Small intestine (tissue), 7 donors: ENCODE results near the gene DYNC1LI2. TPM values are rescaled to one million over a fixed set of nuclear protein-coding genes. Genes with fewer than 3 reads are reported as not detected.
A peak's percentile ranks its signal among the peaks of the same experiment; 100 is the strongest.

Experiments
- DNase-seq, 2 donors: peaks; one replicate each; pipeline versions ENCODE4 v3.0.0 to v3.0.0-alpha.2; 2013
- FAIRE-seq: peaks from 2 replicates; lab custom pipeline; 2012; peaks lifted over from hg19 to GRCh38; lab: Jason Lieb, UNC
- H3K27ac ChIP-seq, 3 donors: one replicate each; pipeline ENCODE4 v1.5.1; 2013; ENCODE audit warnings: low read length in 2 of 3, mild to moderate bottlenecking in 2 of 3, control low read depth in 1 of 3, inconsistent platforms in 1 of 3, low read depth in 1 of 3, moderate library complexity in 1 of 3
- H3K27me3 ChIP-seq, 3 donors: one replicate each; pipeline ENCODE4 v1.6.1; 2013; ENCODE audit warnings: low read length in 3 of 3, inconsistent platforms in 1 of 3; ENCODE audit not compliant: control insufficient read depth in 3 of 3, insufficient read depth in 3 of 3
- H3K36me3 ChIP-seq, 3 donors: one replicate each; pipeline ENCODE4 v1.6.1; 2013; ENCODE audit warnings: low read length in 3 of 3, inconsistent platforms in 1 of 3, low read depth in 1 of 3, mild to moderate bottlenecking in 1 of 3, moderate library complexity in 1 of 3; ENCODE audit not compliant: control insufficient read depth in 3 of 3, insufficient read depth in 2 of 3
- H3K4me1 ChIP-seq, 3 donors: one replicate each; pipeline ENCODE4 v1.6.1; 2013; ENCODE audit warnings: low read length in 2 of 3, inconsistent platforms in 1 of 3, low read depth in 1 of 3, mild to moderate bottlenecking in 1 of 3, moderate library complexity in 1 of 3; ENCODE audit not compliant: control insufficient read depth in 3 of 3, insufficient read depth in 2 of 3
- H3K4me3 ChIP-seq, 3 donors: one replicate each; pipeline ENCODE4 v1.5.1; 2013; ENCODE audit warnings: low read length in 3 of 3, control low read depth in 1 of 3, inconsistent platforms in 1 of 3, low read depth in 1 of 3, mild to moderate bottlenecking in 1 of 3, moderate library complexity in 1 of 3
- H3K9me3 ChIP-seq, 2 donors: one replicate each; pipeline ENCODE4 v1.6.1; 2013; ENCODE audit warnings: low read depth in 1 of 2, low read length in 1 of 2; ENCODE audit not compliant: control insufficient read depth in 2 of 2, insufficient read depth in 1 of 2
- WGBS, 3 donors: extraction: QIAGEN DNeasy Blood & Tissue Kit; methylation state at CpG; one replicate each; pipeline ENCODE4 v1.1.7; 2013; 5-methylcytosine and 5-hydroxymethylcytosine counted together
- polyA plus RNA-seq, 4 donors: library from polyadenylated mRNA; stranded (reverse) in 3 of 4; unstranded in 1 of 4; fragments of 200-250 nt in 3 of 4; fragments of 120-200 nt in 1 of 4; gene quantifications; one replicate each; pipeline versions ENCODE4 v1.2.1 to v1.2.3, GENCODE V29; 2013
- donor health status: healthy with polysubstance abuse.
- donor health status: control.
- donor health status: control.
- donor health status: Bipolar disorder and iron deficiency.
- donor health status: healthy.

Gene DYNC1LI2
- polyA plus RNA-seq, 4 donors, result 37.8 to 92.9 (median 62.6) TPM

DNA sequence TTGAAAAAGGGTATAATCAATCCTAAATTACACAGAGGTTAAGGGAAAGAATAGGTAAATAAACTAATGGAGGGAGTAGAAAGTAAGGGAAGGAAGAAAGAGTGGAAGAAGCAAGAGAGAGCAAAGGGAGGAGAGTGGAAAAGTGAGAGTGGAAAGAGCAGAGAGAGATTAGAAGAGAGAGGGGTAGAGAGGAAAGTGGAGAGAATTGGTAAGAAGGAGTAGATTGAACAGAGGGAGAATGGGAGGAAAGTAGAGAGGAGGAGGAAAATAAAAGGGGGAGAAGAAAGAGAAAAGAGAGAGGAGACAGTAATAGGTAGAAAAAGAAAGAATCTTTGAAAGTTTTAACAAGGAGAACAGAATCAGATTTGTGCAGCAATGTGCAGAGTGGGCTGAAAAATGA lies 25.0 kb upstream of the DYNC1LI2 start:
- FAIRE-seq (no peak), DNase-seq (no peak)
- H3K27me3 ChIP-seq, result no peaks in the 10 kb centered on the region
- no peak overlapping the region for H3K4me3 ChIP-seq
- H3K36me3 ChIP-seq, result no peaks in the 10 kb centered on the region
- H3K27ac ChIP-seq, result no peak overlapping the region
- H3K4me1 ChIP-seq, result no peaks in the 10 kb centered on the region
- no peaks in the 10 kb centered on the region for H3K9me3 ChIP-seq

DNA sequence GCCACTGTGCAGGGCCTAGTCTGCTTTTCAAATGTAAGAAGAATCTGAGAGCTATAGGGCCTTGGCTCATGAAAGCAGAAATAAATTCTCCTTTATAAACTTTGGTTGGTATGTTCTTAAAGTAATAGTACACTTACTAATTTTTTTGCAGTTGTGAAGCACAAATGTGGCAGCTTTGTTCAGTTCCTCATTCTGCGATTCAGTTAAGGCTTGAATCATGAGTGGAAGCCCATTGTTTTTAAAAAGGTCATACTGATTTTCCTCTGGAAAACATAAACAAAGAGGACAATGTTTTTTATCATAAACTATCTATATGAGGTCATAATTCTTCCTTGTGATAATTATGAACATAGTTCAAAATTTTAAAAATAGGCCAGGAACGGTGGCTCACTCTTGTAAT lies 23.6 kb upstream of the DYNC1LI2 start:
- H3K36me3 ChIP-seq, result no peaks in the 10 kb centered on the region
- H3K4me1 ChIP-seq, result no peaks in the 10 kb centered on the region
- 60 to 74% (median 68%) methylated on average over 2 of the region's 2 CpGs for WGBS, 3 donors
- DNase-seq (no peak), FAIRE-seq (no peak)
- no peaks in the 10 kb centered on the region for H3K9me3 ChIP-seq
- H3K27ac ChIP-seq, result no peak overlapping the region
- H3K4me3 ChIP-seq, result no peak overlapping the region
- no peaks in the 10 kb centered on the region for H3K27me3 ChIP-seq

DNA sequence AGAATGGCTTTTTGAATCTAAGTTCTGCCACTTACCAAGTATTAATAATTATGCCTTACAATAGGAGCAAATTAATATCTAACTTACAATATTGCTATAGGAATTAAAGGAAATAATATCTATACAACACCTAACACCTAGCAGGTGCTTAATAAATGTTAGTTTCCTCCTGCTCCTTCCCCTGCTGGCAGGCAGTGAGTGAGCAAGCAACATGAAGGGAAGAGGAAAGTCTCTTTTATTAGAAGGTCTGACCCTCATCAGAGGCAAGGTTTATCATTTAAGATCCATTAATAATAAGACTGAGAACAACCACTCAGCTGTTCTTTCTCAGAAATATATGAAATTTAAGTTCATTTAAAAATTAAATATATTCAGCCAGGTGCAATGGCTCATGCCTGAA lies 6.7 kb upstream of the DYNC1LI2 start:
- Histone ChIP-seq H3K27me3 (no peaks in the 10 kb centered on the region), H3K4me1 (no peaks in the 10 kb centered on the region), H3K27ac (no peak overlapping the region), H3K36me3 (no peaks in the 10 kb centered on the region), H3K9me3 (no peaks in the 10 kb centered on the region), H3K4me3 (no peak overlapping the region)
- FAIRE-seq, result no peak
- no peak for DNase-seq

DNA sequence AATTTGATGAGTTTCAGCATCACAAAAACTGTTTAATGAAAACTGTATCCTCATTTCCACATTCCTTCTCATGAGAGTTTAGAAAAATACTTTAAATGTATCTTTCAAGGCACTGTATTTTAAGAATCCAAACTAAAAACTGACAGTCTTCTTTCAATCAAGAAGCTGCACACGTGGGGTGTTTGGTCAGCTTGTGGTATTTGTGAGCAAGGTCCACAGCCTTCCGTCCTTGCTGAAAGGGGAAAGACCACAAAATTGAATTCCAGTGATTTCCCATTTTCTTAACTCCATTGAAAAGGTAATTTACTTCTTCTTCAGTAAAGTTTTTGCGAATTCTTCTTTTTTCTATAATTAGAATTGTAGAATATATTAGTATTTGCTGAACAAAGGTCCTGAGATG lies 3.4 kb upstream of the DYNC1LI2 start:
- 61 to 70% (median 63%) methylated on average over 3 of the region's 3 CpGs for WGBS, 3 donors
- peaks cover 0 to 2% (median 0%) of the 10 kb centered on the region in 3 donors for H3K36me3 ChIP-seq
- no peaks in the 10 kb centered on the region for H3K9me3 ChIP-seq
- H3K27me3 ChIP-seq, result no peaks in the 10 kb centered on the region
- FAIRE-seq (no peak), DNase-seq (no peak)
- H3K4me3 ChIP-seq, result no peak overlapping the region
- no peak overlapping the region for H3K27ac ChIP-seq
- H3K4me1 ChIP-seq, result peaks cover 2 to 9% (median 5%) of the 10 kb centered on the region in 3 donors

DNA sequence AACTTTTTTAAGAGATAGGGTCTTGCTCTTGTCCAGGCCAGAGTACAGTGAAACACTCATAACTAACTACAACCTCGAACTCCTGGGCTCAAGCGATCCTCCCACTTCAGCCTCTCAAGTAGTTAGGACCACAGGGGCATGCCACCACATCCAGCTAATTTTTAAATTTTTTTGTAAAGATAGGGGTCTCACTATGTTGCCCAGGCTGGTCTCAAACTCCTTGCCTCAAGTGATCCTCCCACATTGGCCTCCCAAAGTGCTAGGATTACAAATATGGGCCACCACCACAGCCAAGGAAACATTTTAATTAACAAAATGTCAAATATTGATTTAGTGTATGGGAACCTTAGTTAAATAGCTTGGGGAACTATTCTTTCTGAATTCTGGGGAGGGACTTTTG lies 2.8 kb upstream of the DYNC1LI2 start:
- Histone ChIP-seq H3K4me1 (peaks cover 2 to 10% (median 7%) of the 10 kb centered on the region in 3 donors), H3K9me3 (no peaks in the 10 kb centered on the region), H3K4me3 (no peak overlapping the region), H3K36me3 (peaks cover 0 to 2% (median 2%) of the 10 kb centered on the region in 3 donors), H3K27ac (no peak overlapping the region), H3K27me3 (no peaks in the 10 kb centered on the region)
- FAIRE-seq (no peak), DNase-seq (no peak)
- 88 to 95% (median 95%) methylated on average over 2 of the region's 2 CpGs for WGBS, 3 donors

DNA sequence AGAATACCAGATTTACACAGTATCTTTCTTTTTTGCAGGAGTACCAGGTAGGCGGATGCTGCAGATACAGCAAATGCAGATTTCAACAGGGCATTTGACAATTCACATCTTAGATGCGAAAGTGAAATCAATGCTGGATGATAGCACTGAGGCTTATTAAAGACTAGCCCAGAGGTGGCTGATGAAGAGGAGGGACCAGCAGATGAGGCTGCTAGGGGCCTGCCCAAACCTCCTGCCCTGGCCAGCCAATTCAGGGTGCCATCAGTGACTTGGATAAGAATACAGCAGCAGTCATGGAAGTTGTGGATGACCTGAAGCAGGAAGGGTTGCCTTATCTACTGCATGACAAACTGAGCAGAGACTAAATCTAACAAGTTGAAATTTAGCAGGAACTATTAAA lies 1.5 kb upstream of the DYNC1LI2 start:
- Histone ChIP-seq H3K27me3 (no peaks in the 10 kb centered on the region), H3K4me1 (peaks cover 2 to 10% (median 7%) of the 10 kb centered on the region in 3 donors), H3K36me3 (peaks cover 3 to 8% (median 5%) of the 10 kb centered on the region in 3 donors), H3K9me3 (no peaks in the 10 kb centered on the region), H3K27ac (no peak overlapping the region), H3K4me3 (no peak overlapping the region)
- no peak for FAIRE-seq
- DNase-seq, result no peak
- WGBS, 3 donors, result 95 to 98% (median 97%) methylated on average over 2 of the region's 2 CpGs

DNA sequence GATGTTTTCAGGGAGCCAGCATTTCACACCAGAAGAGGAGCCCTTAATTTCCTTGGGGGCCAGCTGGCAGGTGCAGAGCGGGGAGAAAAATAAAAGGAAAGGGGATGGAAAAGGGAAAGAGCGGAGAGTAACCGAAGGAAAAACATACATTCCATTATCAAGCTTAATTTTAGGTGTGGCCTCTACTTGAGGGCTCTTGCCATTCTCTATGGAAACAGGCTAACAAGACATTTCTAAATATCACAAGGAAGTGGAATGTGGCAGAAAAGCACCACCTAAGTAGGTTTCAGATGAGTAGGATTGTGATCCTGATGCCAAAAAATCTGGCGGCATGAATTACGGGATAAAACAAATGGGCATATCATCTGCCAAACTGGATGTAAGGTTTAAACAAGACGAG lies 970 bp upstream of the DYNC1LI2 start:
- Histone ChIP-seq H3K9me3 (no peaks in the 10 kb centered on the region), H3K27me3 (no peaks in the 10 kb centered on the region), H3K4me1 (peaks cover 2 to 10% (median 7%) of the 10 kb centered on the region in 3 donors), H3K27ac (no peak overlapping the region), H3K4me3 (no peak overlapping the region), H3K36me3 (peaks cover 3 to 14% (median 5%) of the 10 kb centered on the region in 3 donors)
- FAIRE-seq (no peak), DNase-seq (no peak)
- WGBS, 3 donors, result 70 to 82% (median 74%) methylated on average over 6 of the region's 6 CpGs

DNA sequence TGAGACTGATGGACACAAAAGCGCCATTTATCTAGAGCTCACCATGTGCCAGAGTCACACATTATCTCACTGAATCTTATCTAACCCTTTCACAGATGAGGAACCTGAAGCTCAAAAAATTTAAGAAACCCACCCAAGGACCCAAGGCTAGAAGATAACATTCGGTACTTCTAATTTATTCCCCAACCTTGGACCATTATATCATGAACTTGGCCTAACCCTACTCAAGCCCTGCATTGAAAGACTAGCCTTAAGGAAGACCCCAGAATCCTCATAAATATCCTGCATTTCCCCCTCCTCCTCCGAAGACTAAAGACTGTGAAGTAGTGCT lies 548 bp upstream of the DYNC1LI2 start:
- Histone ChIP-seq H3K4me3 (peak overlapping the region in 2 of 3 donors; percentile 3 to 32), H3K27me3 (no peaks in the 10 kb centered on the region), H3K4me1 (peaks cover 2 to 10% (median 7%) of the 10 kb centered on the region in 3 donors), H3K27ac (peak overlapping the region in 1 of 3 donors; percentile 99), H3K36me3 (peaks cover 3 to 18% (median 5%) of the 10 kb centered on the region in 3 donors), H3K9me3 (no peaks in the 10 kb centered on the region)
- DNase-seq (no peak), FAIRE-seq (no peak)
- WGBS, 3 donors, result 31 to 48% (median 35%) methylated on average over 3 of the region's 3 CpGs

DNA sequence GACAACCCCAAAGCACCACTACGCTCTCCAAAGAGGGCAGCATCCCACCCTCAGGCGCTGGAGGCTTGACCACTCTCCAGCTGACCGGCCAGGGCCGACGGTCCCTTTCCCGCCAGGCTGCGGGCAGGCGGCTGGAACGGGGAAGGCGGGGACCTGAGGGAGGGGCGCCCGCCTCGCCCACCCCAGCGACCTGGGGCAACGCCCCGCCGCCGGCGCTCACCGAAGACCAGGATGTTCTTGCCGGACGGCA lies 431 bp downstream of the DYNC1LI2 start:
- no peaks in the 10 kb centered on the region for H3K27me3 ChIP-seq
- H3K9me3 ChIP-seq, result no peaks in the 10 kb centered on the region
- peak overlapping the region in 2 of 3 donors; percentile 80 to 99 for H3K27ac ChIP-seq
- peaks cover 6 to 24% (median 11%) of the 10 kb centered on the region in 3 donors for H3K36me3 ChIP-seq
- DNase-seq, result peak in 1 of 2 donors; percentile 24
- peak overlapping the region; percentile 76 to 96 (median 80) for H3K4me3 ChIP-seq
- WGBS, 3 donors, result 0 to 3% (median 0%) methylated on average over 10 to 22 of the region's 22 CpGs
- H3K4me1 ChIP-seq, result peaks cover 5 to 10% (median 7%) of the 10 kb centered on the region in 3 donors
- FAIRE-seq, result no peak
